K562 (cell line): Measurements from ENCODE around the gene KCNAB1. TPM values are rescaled to one million over a fixed set of nuclear protein-coding genes. Genes with fewer than 3 reads are reported as not detected.

Source experiments
- HOMEZ ChIP-seq: fragments of 250-450 bp; sonication (Bioruptor Pico); IDR thresholded peaks from 2 replicates; pipeline ENCODE4 v1.4.0; 2020; ENCODE audit warnings: mild to moderate bottlenecking, moderate library complexity
- MAFK ChIP-seq: IDR thresholded peaks from 2 replicates; pipeline ENCODE4 v1.6.1; 2011; ENCODE audit warnings: low read length, improper control_type of control experiment
- NCOA4 ChIP-seq: fragments of 450-650 bp; IDR thresholded peaks from 2 replicates; pipeline ENCODE4 v1.6.1; 2018; ENCODE audit warnings: mild to moderate bottlenecking; ENCODE audit not compliant: partially characterized antibody
- NRF1 ChIP-seq, 2 experiments: fragments of 450-650 bp; IDR thresholded peaks in 1 of 2; conservative IDR thresholded peaks in 1 of 2; 2 replicates each; pipeline ENCODE4 v1.6.1; 2014; ENCODE audit warnings: mild to moderate bottlenecking in 2 of 2
- SMAD1 ChIP-seq: fragments of 150-350 bp; IDR thresholded peaks from 2 replicates; pipeline ENCODE4 v1.6.1; 2014; ENCODE audit warnings: low read length, low read depth; ENCODE audit not compliant: partially characterized antibody
- ZNF407 ChIP-seq: fragments of 450-650 bp; IDR thresholded peaks from 2 replicates; pipeline ENCODE4 v1.6.1; 2016; ENCODE audit warnings: low read depth
- ZNF561 ChIP-seq: fragments of 450-650 bp; formaldehyde crosslinking; conservative IDR thresholded peaks from 2 replicates; pipeline ENCODE4 v1.4.0; 2020; ENCODE audit warnings: mild to moderate bottlenecking, moderate library complexity
- ZNF79 ChIP-seq: fragments of 250-450 bp; sonication (Bioruptor Pico); IDR thresholded peaks from 2 replicates; pipeline ENCODE4 v1.4.0; 2020; ENCODE audit warnings: low read depth, mild to moderate bottlenecking, moderate library complexity
- polyA plus RNA-seq, 8 experiments: library from polyadenylated mRNA; depleted of rRNA in 4 of 8; stranded (reverse) in 5 of 8; unstranded in 3 of 8; fragments of >200 nt; fragmentation: Nextera tagmentation in 2 of 8; fragmentation: Illumina TruSeq in 1 of 8; extraction: Ambion mirVana in 2 of 8; extraction: Trizol in 1 of 8; gene quantifications; 2 replicates each; pipeline versions ENCODE4 v1.2.1 to v1.2.3, GENCODE V29; 2011 to 2014; ENCODE audit warnings: inconsistent platforms in 1 of 8, missing spikeins in 1 of 8
- total RNA-seq, 7 experiments: library from RNA; depleted of rRNA in 6 of 7; stranded (reverse); fragments of >200 nt in 6 of 7; fragmentation: Illumina TruSeq in 2 of 7; extraction: Trizol in 2 of 7; gene quantifications; 2 replicates each; pipeline versions ENCODE4 v1.2.1 to v1.2.3, GENCODE V29; 2011 to 2021; ENCODE audit warnings: low replicate concordance in 1 of 7

KCNAB1 gene
- total and polyA plus RNA-seq, 9 of the 15 experiments (the other 6 are each of a cell fraction or from before 2014, with no cell fraction given) = 0.14 to 1.2 (median 0.51) TPM

- TF ChIP-seq SMAD1 = no peak
- TF ChIP-seq ZNF79 (CRISPR knock-in tag) = no peak
- TF ChIP-seq ZNF407 = no peak
- TF ChIP-seq NCOA4 = no peak
- no peak for TF ChIP-seq NRF1 (conservative IDR thresholded peaks at IDR 0.05 in 1 of 2, IDR thresholded peaks at IDR 0.05 in 1 of 2)
- TF ChIP-seq MAFK = no peak
- no peak for TF ChIP-seq ZNF561 (CRISPR knock-in tag)
- TF ChIP-seq HOMEZ (CRISPR knock-in tag) = no peak
These were observed 376.9 kb downstream of the KCNAB1 start (continued) for GRCh38 chr3:156497326-156497725.
